Measurements from ENCODE around the gene DNMT1.
"Not testable (repeated sequence)": the region's sequence is repeated elsewhere in the genome, so short reads cannot be mapped to it uniquely, and the experiment has no call there.

Gene DNMT1

GRCh38 chr19:10167459-10167858 lies 27.3 kb downstream of the DNMT1 start:
- Histone ChIP-seq H3K9ac (ENCODE audit: low read depth in 1 of 2, low read length in 2 of 2) (no peak overlapping the region), H3K4me1 (ENCODE audit: control insufficient read depth in 1 of 2, insufficient read depth in 2 of 2, low read length in 2 of 2) (no peaks in the 10 kb centered on the region), H3K27ac (ENCODE audit: low read depth, low read length) (no peak overlapping the region), H3K9me3 (ENCODE audit: control insufficient read depth in 1 of 2, low read length in 2 of 2) (no peaks in the 10 kb centered on the region), H3K36me3 (ENCODE audit: control insufficient read depth in 1 of 2, insufficient read depth in 2 of 2, low read length in 2 of 2) (peaks cover 11 to 79% of the 10 kb centered on the region in 2 donors), H3K4me3 (ENCODE audit: low read depth in 1 of 2, low read length in 2 of 2) (no peak overlapping the region), H3K27me3 (ENCODE audit: control insufficient read depth in 1 of 2, insufficient read depth in 2 of 2, low read length in 2 of 2) (no peaks in the 10 kb centered on the region)

DNA sequence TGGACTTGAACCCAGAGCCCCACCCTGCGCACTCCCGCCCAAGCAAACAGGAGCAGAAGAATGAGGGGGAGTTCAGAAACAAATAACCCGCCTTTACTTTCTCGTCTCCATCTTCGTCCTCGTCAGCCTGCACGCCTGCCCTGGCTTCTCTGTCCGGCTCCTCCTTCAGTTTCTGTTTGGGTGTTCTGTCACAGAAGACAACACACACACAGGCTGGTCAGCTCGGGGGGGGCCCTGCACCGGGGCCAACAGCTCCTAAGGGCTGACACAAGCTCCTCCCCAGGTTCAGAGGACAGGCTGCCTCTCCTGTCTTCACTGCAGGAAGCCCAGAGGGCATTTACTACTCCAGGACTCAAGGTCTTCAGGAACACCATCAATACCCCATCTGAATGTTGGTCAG lies 28.3 kb downstream of the DNMT1 start:
- not testable (repeated sequence) for H3K4me3 ChIP-seq (ENCODE audit: low read depth in 1 of 2, low read length in 2 of 2); H3K9ac ChIP-seq (ENCODE audit: low read depth in 1 of 2, low read length in 2 of 2); H3K27me3 ChIP-seq (ENCODE audit: control insufficient read depth in 1 of 2, insufficient read depth in 2 of 2, low read length in 2 of 2); H3K27ac ChIP-seq (ENCODE audit: low read depth, low read length); H3K4me1 ChIP-seq (ENCODE audit: control insufficient read depth in 1 of 2, insufficient read depth in 2 of 2, low read length in 2 of 2); H3K9me3 ChIP-seq (ENCODE audit: control insufficient read depth in 1 of 2, low read length in 2 of 2)
- peaks cover 11 to 82% of the 10 kb centered on the region in 2 donors for H3K36me3 ChIP-seq (ENCODE audit: control insufficient read depth in 1 of 2, insufficient read depth in 2 of 2, low read length in 2 of 2)

DNA sequence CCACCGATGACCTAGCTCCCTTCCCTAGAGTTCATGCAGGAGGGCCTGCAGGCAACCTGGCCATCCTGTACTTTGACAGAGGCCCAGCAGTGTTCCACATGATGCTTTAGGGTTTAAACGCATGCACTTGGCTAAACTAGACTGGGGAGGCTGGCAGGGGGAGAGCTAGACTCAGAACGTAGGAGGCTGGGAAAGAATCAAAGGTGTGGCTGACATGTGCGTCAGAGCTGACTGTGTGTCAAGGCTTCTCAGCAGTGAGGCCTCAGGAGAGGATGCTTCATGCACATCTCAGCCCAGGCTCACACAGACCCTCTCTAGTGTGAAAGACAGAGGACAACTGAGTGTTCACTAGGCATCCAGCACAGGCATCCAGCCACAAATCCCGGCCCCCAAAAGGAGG lies 28.7 kb downstream of the DNMT1 start:
- Histone ChIP-seq H3K9me3 (ENCODE audit: control insufficient read depth in 1 of 2, low read length in 2 of 2) (no peaks in the 10 kb centered on the region), H3K27me3 (ENCODE audit: control insufficient read depth in 1 of 2, insufficient read depth in 2 of 2, low read length in 2 of 2) (no peaks in the 10 kb centered on the region), H3K4me1 (ENCODE audit: control insufficient read depth in 1 of 2, insufficient read depth in 2 of 2, low read length in 2 of 2) (no peaks in the 10 kb centered on the region), H3K4me3 (ENCODE audit: low read depth in 1 of 2, low read length in 2 of 2) (no peak overlapping the region), H3K36me3 (ENCODE audit: control insufficient read depth in 1 of 2, insufficient read depth in 2 of 2, low read length in 2 of 2) (peaks cover 11 to 83% of the 10 kb centered on the region in 2 donors), H3K9ac (ENCODE audit: low read depth in 1 of 2, low read length in 2 of 2) (no peak overlapping the region), H3K27ac (ENCODE audit: low read depth, low read length) (no peak overlapping the region)

GRCh38 chr19:10163536-10163935 lies 31.2 kb downstream of the DNMT1 start:
- Histone ChIP-seq H3K27me3 (ENCODE audit: control insufficient read depth in 1 of 2, insufficient read depth in 2 of 2, low read length in 2 of 2) (no peaks in the 10 kb centered on the region), H3K36me3 (ENCODE audit: control insufficient read depth in 1 of 2, insufficient read depth in 2 of 2, low read length in 2 of 2) (peaks cover 21 to 86% of the 10 kb centered on the region in 2 donors), H3K9ac (ENCODE audit: low read depth in 1 of 2, low read length in 2 of 2) (no peak overlapping the region), H3K27ac (ENCODE audit: low read depth, low read length) (no peak overlapping the region), H3K4me1 (ENCODE audit: control insufficient read depth in 1 of 2, insufficient read depth in 2 of 2, low read length in 2 of 2) (no peaks in the 10 kb centered on the region), H3K4me3 (ENCODE audit: low read depth in 1 of 2, low read length in 2 of 2) (no peak overlapping the region), H3K9me3 (ENCODE audit: control insufficient read depth in 1 of 2, low read length in 2 of 2) (no peaks in the 10 kb centered on the region)

GRCh38 chr19:10159610-10160009 lies 35.1 kb downstream of the DNMT1 start:
- Histone ChIP-seq H3K27ac (ENCODE audit: low read depth, low read length) (no peak overlapping the region), H3K4me1 (ENCODE audit: control insufficient read depth in 1 of 2, insufficient read depth in 2 of 2, low read length in 2 of 2) (no peaks in the 10 kb centered on the region), H3K9ac (ENCODE audit: low read depth in 1 of 2, low read length in 2 of 2) (no peak overlapping the region), H3K36me3 (ENCODE audit: control insufficient read depth in 1 of 2, insufficient read depth in 2 of 2, low read length in 2 of 2) (peaks cover 27 to 93% of the 10 kb centered on the region in 2 donors), H3K9me3 (ENCODE audit: control insufficient read depth in 1 of 2, low read length in 2 of 2) (no peaks in the 10 kb centered on the region), H3K4me3 (ENCODE audit: low read depth in 1 of 2, low read length in 2 of 2) (no peak overlapping the region), H3K27me3 (ENCODE audit: control insufficient read depth in 1 of 2, insufficient read depth in 2 of 2, low read length in 2 of 2) (no peaks in the 10 kb centered on the region)

- Histone ChIP-seq H3K4me3 (ENCODE audit: low read depth in 1 of 2, low read length in 2 of 2) (no peak overlapping the region), H3K27me3 (ENCODE audit: control insufficient read depth in 1 of 2, insufficient read depth in 2 of 2, low read length in 2 of 2) (no peaks in the 10 kb centered on the region), H3K36me3 (ENCODE audit: control insufficient read depth in 1 of 2, insufficient read depth in 2 of 2, low read length in 2 of 2) (peaks cover 34 to 95% of the 10 kb centered on the region in 2 donors), H3K9ac (ENCODE audit: low read depth in 1 of 2, low read length in 2 of 2) (no peak overlapping the region), H3K9me3 (ENCODE audit: control insufficient read depth in 1 of 2, low read length in 2 of 2) (no peaks in the 10 kb centered on the region), H3K27ac (ENCODE audit: low read depth, low read length) (no peak overlapping the region), H3K4me1 (ENCODE audit: control insufficient read depth in 1 of 2, insufficient read depth in 2 of 2, low read length in 2 of 2) (no peaks in the 10 kb centered on the region)
Observed at GRCh38 chr19:10158485-10158884, 36.3 kb downstream of the DNMT1 start.

- H3K4me1 ChIP-seq (ENCODE audit: control insufficient read depth in 1 of 2, insufficient read depth in 2 of 2, low read length in 2 of 2), result no peaks in the 10 kb centered on the region
- no peak overlapping the region for H3K9ac ChIP-seq (ENCODE audit: low read depth in 1 of 2, low read length in 2 of 2)
- peaks cover 32 to 94% of the 10 kb centered on the region in 2 donors for H3K36me3 ChIP-seq (ENCODE audit: control insufficient read depth in 1 of 2, insufficient read depth in 2 of 2, low read length in 2 of 2)
- H3K9me3 ChIP-seq (ENCODE audit: control insufficient read depth in 1 of 2, low read length in 2 of 2), result no peaks in the 10 kb centered on the region
- no peaks in the 10 kb centered on the region for H3K27me3 ChIP-seq (ENCODE audit: control insufficient read depth in 1 of 2, insufficient read depth in 2 of 2, low read length in 2 of 2)
- H3K27ac ChIP-seq (ENCODE audit: low read depth, low read length), result no peak overlapping the region
- no peak overlapping the region for H3K4me3 ChIP-seq (ENCODE audit: low read depth in 1 of 2, low read length in 2 of 2)
Observed at GRCh38 chr19:10158071-10158470, 36.7 kb downstream of the DNMT1 start.

DNA sequence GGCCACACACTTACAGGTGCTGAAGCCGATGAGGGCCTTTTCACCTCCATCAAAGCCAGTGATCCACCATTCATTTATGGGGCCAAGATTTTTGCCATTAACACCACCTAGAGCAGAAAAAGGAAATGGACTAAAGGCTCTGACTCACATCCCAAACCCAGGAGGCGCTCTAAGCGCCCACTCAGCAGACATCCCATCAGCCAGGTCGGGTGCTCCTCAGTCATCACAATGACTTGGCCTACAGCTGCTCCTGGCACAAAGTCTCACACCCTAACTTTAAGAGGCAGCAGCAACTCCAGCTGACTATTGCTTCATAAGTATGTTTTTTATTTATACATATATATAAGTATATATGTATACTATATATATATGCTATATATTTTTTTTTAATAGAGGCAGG lies 38.9 kb downstream of the DNMT1 start:
- no peak overlapping the region for H3K4me3 ChIP-seq (ENCODE audit: low read depth in 1 of 2, low read length in 2 of 2)
- no peaks in the 10 kb centered on the region for H3K4me1 ChIP-seq (ENCODE audit: control insufficient read depth in 1 of 2, insufficient read depth in 2 of 2, low read length in 2 of 2)
- H3K27ac ChIP-seq (ENCODE audit: low read depth, low read length), result no peak overlapping the region
- H3K27me3 ChIP-seq (ENCODE audit: control insufficient read depth in 1 of 2, insufficient read depth in 2 of 2, low read length in 2 of 2), result no peaks in the 10 kb centered on the region
- no peak overlapping the region for H3K9ac ChIP-seq (ENCODE audit: low read depth in 1 of 2, low read length in 2 of 2)
- no peaks in the 10 kb centered on the region for H3K9me3 ChIP-seq (ENCODE audit: control insufficient read depth in 1 of 2, low read length in 2 of 2)
- H3K36me3 ChIP-seq (ENCODE audit: control insufficient read depth in 1 of 2, insufficient read depth in 2 of 2, low read length in 2 of 2), result peaks cover 35 to 96% of the 10 kb centered on the region in 2 donors

DNA sequence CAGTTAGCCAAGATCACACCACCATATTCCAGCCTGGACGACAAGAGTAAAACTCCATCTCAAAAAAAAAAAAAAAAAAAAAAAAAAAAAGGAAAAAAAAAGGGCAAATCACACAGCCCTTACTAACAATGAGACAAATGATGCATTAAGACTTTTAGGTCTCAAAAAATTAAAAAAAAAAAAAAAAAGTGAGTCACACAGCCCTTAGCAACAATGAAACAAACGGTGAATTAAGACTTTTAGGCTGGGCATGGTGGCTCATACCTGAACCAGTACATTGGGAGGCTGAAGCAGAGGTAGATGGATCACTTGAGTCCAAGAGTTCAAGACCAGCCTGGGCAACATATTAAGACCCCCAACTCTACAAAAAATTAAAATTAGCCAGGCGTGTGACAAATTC lies 42.7 kb downstream of the DNMT1 start:
- no peaks in the 10 kb centered on the region for H3K27me3 ChIP-seq (ENCODE audit: control insufficient read depth in 1 of 2, insufficient read depth in 2 of 2, low read length in 2 of 2)
- H3K4me1 ChIP-seq (ENCODE audit: control insufficient read depth in 1 of 2, insufficient read depth in 2 of 2, low read length in 2 of 2), result no peaks in the 10 kb centered on the region
- no peaks in the 10 kb centered on the region for H3K9me3 ChIP-seq (ENCODE audit: control insufficient read depth in 1 of 2, low read length in 2 of 2)
- H3K9ac ChIP-seq (ENCODE audit: low read depth in 1 of 2, low read length in 2 of 2), result no peak overlapping the region
- peaks cover 36 to 83% of the 10 kb centered on the region in 2 donors for H3K36me3 ChIP-seq (ENCODE audit: control insufficient read depth in 1 of 2, insufficient read depth in 2 of 2, low read length in 2 of 2)
- H3K4me3 ChIP-seq (ENCODE audit: low read depth in 1 of 2, low read length in 2 of 2), result no peak overlapping the region
- H3K27ac ChIP-seq (ENCODE audit: low read depth, low read length), result no peak overlapping the region

DNA sequence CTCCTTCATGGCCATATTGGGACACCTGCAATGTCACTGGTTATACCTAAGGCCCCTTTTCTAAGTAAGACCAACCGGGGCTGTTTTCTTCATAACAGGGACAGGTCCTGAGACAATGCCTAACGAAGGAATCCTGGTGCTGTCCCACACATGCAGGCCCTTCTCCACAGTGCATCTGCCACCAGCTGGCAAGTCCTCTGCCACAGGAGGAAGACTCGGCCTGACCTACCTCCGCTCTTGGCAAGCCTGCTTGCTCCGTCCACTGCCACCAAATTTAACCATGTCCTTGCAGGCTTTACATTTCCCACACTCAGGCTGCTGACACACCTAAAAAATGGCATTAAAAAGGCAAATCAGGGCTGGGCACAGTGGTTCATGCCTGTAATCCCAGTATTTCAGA lies 43.2 kb downstream of the DNMT1 start:
- no peak overlapping the region for H3K9ac ChIP-seq (ENCODE audit: low read depth in 1 of 2, low read length in 2 of 2)
- H3K9me3 ChIP-seq (ENCODE audit: control insufficient read depth in 1 of 2, low read length in 2 of 2), result no peaks in the 10 kb centered on the region
- H3K4me3 ChIP-seq (ENCODE audit: low read depth in 1 of 2, low read length in 2 of 2), result no peak overlapping the region
- no peaks in the 10 kb centered on the region for H3K27me3 ChIP-seq (ENCODE audit: control insufficient read depth in 1 of 2, insufficient read depth in 2 of 2, low read length in 2 of 2)
- no peaks in the 10 kb centered on the region for H3K4me1 ChIP-seq (ENCODE audit: control insufficient read depth in 1 of 2, insufficient read depth in 2 of 2, low read length in 2 of 2)
- peaks cover 34 to 80% of the 10 kb centered on the region in 2 donors for H3K36me3 ChIP-seq (ENCODE audit: control insufficient read depth in 1 of 2, insufficient read depth in 2 of 2, low read length in 2 of 2)
- no peak overlapping the region for H3K27ac ChIP-seq (ENCODE audit: low read depth, low read length)

- Histone ChIP-seq H3K4me1 (ENCODE audit: control insufficient read depth in 1 of 2, insufficient read depth in 2 of 2, low read length in 2 of 2) (no peaks in the 10 kb centered on the region), H3K9ac (ENCODE audit: low read depth in 1 of 2, low read length in 2 of 2) (no peak overlapping the region), H3K4me3 (ENCODE audit: low read depth in 1 of 2, low read length in 2 of 2) (no peak overlapping the region), H3K27me3 (ENCODE audit: control insufficient read depth in 1 of 2, insufficient read depth in 2 of 2, low read length in 2 of 2) (no peaks in the 10 kb centered on the region), H3K36me3 (ENCODE audit: control insufficient read depth in 1 of 2, insufficient read depth in 2 of 2, low read length in 2 of 2) (peaks cover 46 to 81% of the 10 kb centered on the region in 2 donors), H3K9me3 (ENCODE audit: control insufficient read depth in 1 of 2, low read length in 2 of 2) (no peaks in the 10 kb centered on the region), H3K27ac (ENCODE audit: low read depth, low read length) (no peak overlapping the region)
Observed at GRCh38 chr19:10149427-10149826, 45.3 kb downstream of the DNMT1 start.

Measured in duodenal mucosa (tissue), 2 donors.